ENCODE measurements around the gene INPP4A. TPM values are rescaled to one million over a fixed set of nuclear protein-coding genes. Genes with fewer than 3 reads are reported as not detected.

The INPP4A gene
- total RNA-seq, 4 donors from 2014 or later = 13.6 to 25.2 (median 17.2) TPM

DNA sequence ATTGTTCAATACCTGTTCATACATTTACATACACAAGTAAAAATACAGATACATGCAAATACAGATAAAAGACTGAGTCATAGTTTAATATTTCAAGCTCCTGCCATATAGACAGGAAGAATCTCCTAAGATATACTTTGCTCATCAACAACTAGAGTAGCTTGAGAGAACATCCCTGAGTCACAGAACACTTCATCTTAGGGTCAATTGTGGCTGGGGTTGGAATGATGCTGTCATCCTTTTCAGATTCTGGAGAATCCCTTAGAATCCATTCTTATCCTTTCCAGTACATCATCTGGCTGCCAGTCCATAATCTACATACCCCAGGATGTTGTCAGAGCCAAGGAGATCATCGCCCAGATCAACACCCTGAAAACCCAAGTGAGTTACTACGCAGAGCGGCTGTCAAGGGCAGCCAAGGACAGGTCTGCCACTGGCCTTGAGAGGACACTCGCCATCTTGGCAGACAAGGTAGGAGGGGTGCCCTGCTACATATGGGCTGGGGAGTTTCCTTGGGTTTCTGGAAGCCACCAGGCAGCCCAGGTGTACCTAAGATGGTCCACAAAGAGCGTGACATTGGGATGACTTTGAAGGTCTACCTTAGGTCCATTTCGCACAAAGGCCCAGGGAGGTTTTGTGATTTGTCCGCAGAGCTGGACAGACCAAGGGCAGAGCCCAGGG is 108.0 kb downstream of the INPP4A start:
- no peak for DNase-seq (ENCODE audit: low spot score in 2 of 2)
- no peak overlapping the region for H3K27ac ChIP-seq
- H3K4me3 ChIP-seq = no peak overlapping the region
- H3K36me3 ChIP-seq = peaks cover 80% of the 10 kb centered on the region
- WGBS = 95% methylated on average over 7 of the region's 7 CpGs
- no peaks in the 10 kb centered on the region for H3K9me3 ChIP-seq
- TF ChIP-seq EP300 (IDR thresholded peaks at IDR 0.05) = no peak
- no peak for TF ChIP-seq POLR2AphosphoS5 (IDR thresholded peaks at IDR 0.05)
- H3K27me3 ChIP-seq = no peaks in the 10 kb centered on the region
- H3K4me1 ChIP-seq = no peaks in the 10 kb centered on the region

GRCh38 chr2:98554116-98554861 is 109.6 kb downstream of the INPP4A start:
- DNase-seq (ENCODE audit: low spot score in 2 of 2) = no peak
- Histone ChIP-seq H3K9me3 (no peaks in the 10 kb centered on the region), H3K4me3 (no peak overlapping the region), H3K27ac (no peak overlapping the region), H3K4me1 (no peaks in the 10 kb centered on the region), H3K27me3 (no peaks in the 10 kb centered on the region), H3K36me3 (peaks cover 76% of the 10 kb centered on the region)
- 93% methylated on average over 3 of the region's 10 CpGs for WGBS
- TF ChIP-seq POLR2A (IDR thresholded peaks at IDR 0.05) = no peak
- TF ChIP-seq CTCF (IDR thresholded peaks at IDR 0.05) = no peak
- no peak for TF ChIP-seq POLR2AphosphoS5 (IDR thresholded peaks at IDR 0.05)
- no peak for TF ChIP-seq EP300 (IDR thresholded peaks at IDR 0.05)

DNA sequence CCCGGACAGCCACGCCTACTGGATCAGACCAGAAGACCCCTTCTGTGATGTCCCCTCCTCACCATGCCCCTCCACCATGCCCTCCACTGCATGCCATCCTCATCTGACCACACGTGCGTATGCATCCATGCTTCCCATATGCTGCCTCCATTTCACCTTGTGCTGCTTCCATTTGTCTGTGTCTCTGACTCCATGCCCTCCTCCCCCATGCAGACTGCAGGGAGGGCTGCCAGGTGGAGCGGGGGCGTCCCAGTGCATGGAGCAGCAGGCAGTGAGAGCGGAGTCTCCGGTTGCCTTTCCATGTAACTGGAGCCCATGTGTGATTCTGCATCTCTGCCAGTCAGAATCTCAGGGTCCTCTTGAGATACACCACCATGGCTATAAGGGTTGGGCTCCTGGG is 111.0 kb downstream of the INPP4A start:
- DNase-seq (ENCODE audit: low spot score in 2 of 2) = no peak
- Histone ChIP-seq H3K4me3 (no peak overlapping the region), H3K4me1 (no peaks in the 10 kb centered on the region), H3K27ac (no peak overlapping the region), H3K36me3 (peaks cover 66% of the 10 kb centered on the region), H3K27me3 (no peaks in the 10 kb centered on the region), H3K9me3 (no peaks in the 10 kb centered on the region)
- TF ChIP-seq POLR2AphosphoS5 (IDR thresholded peaks at IDR 0.05) (no peak), POLR2A (IDR thresholded peaks at IDR 0.05) (no peak), EP300 (IDR thresholded peaks at IDR 0.05) (no peak), CTCF (IDR thresholded peaks at IDR 0.05) (no peak)
- WGBS = 92% methylated on average over 8 of the region's 8 CpGs

GRCh38 chr2:98556344-98557033 is 111.8 kb downstream of the INPP4A start:
- WGBS = 89% methylated on average over 5 of the region's 5 CpGs
- peaks cover 68% of the 10 kb centered on the region for H3K36me3 ChIP-seq
- H3K27ac ChIP-seq = no peak overlapping the region
- DNase-seq (ENCODE audit: low spot score in 2 of 2) = no peak
- H3K4me1 ChIP-seq = no peaks in the 10 kb centered on the region
- TF ChIP-seq EP300 (IDR thresholded peaks at IDR 0.05) = no peak
- TF ChIP-seq CTCF (IDR thresholded peaks at IDR 0.05) = no peak
- TF ChIP-seq POLR2AphosphoS5 (IDR thresholded peaks at IDR 0.05) = no peak
- TF ChIP-seq POLR2A (IDR thresholded peaks at IDR 0.05) = no peak
- H3K4me3 ChIP-seq = no peak overlapping the region
- no peaks in the 10 kb centered on the region for H3K9me3 ChIP-seq
- no peaks in the 10 kb centered on the region for H3K27me3 ChIP-seq

DNA sequence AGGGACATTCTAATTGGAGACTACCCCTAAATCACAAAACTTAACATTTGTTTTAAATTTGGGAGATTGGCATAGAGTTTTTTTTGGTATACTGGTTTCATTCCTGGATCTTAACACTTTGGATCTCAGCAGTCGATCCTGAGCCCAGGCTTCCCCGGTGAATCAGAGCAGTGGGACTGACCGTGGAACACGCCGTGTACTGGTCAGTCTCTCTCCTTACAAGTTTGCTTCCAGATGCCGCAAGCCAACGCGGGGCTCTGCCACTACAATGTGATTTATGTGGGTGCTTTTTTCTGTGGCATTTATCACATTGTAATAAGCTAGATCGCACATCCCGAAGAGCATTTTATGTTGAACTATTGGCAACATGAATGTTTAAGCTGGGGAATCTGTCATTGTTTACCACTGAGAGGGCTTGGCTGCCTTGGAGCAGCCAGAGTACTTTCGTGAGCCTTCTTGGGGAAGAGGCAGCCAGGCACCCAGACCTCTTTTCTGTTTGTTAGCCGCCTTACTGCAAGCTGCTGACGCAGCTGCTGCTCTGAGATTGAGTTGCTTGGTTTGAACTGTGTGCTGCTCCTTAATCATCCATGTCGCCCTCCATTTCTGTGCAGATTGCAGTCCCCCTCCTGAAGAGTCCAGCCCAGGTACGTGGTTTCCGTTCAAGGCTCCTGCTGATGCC is 114.3 kb downstream of the INPP4A start:
- WGBS = 94% methylated on average over 16 of the region's 16 CpGs
- TF ChIP-seq EP300 (IDR thresholded peaks at IDR 0.05) (no peak), POLR2AphosphoS5 (IDR thresholded peaks at IDR 0.05) (no peak), CTCF (IDR thresholded peaks at IDR 0.05) (no peak), POLR2A (IDR thresholded peaks at IDR 0.05) (no peak)
- H3K4me1 ChIP-seq = no peaks in the 10 kb centered on the region
- H3K36me3 ChIP-seq = peaks cover 45% of the 10 kb centered on the region
- no peak overlapping the region for H3K4me3 ChIP-seq
- H3K27me3 ChIP-seq = no peaks in the 10 kb centered on the region
- no peak overlapping the region for H3K27ac ChIP-seq
- H3K9me3 ChIP-seq = no peaks in the 10 kb centered on the region
- DNase-seq (ENCODE audit: low spot score in 2 of 2) = no peak
